HG02943 (cell line): ENCODE measurements around the gene HIVEP1.
"Not testable (repeated sequence)": the region's sequence is repeated elsewhere in the genome, so short reads cannot be mapped to it uniquely, and the experiment has no call there.

Experiments
- ATAC-seq: cut with Tn5 transposase; IDR thresholded peaks from one replicate; pipeline ENCODE4 v1.9.1; 2021; ENCODE audit warnings: mild to moderate bottlenecking, low read depth, moderate library complexity; ENCODE audit not compliant: unreplicated experiment

The HIVEP1 gene

GRCh38 chr6:12174878-12175277 lies 162.8 kb downstream of the HIVEP1 start:
- ATAC-seq = no peak

DNA sequence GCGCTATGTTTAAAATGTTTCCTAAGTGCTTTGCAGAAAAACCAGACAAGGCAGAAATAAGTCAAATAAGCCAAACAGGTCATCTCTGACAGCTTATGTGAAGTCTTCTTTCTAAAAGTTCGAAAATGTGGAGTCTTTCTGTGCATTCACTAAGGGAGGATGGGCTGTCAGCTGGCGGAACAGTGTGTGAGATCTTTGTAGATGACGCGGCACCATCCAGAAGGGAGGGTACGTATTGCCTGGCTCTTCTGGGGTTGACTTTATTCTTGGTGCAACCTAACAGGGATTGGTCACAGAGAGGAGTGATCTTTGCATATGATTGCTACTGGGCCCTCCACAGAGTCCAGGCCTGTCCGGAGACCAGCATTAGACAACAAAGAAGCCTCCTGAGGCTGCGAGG lies 163.5 kb downstream of the HIVEP1 start:
- ATAC-seq = no peak

GRCh38 chr6:12176782-12177181 lies 164.7 kb downstream of the HIVEP1 start:
- ATAC-seq = not testable (repeated sequence)

- no peak for ATAC-seq
Observed at GRCh38 chr6:12178521-12178920, 166.4 kb downstream of the HIVEP1 start.

GRCh38 chr6:12181481-12181880 lies 169.4 kb downstream of the HIVEP1 start:
- ATAC-seq = no peak

DNA sequence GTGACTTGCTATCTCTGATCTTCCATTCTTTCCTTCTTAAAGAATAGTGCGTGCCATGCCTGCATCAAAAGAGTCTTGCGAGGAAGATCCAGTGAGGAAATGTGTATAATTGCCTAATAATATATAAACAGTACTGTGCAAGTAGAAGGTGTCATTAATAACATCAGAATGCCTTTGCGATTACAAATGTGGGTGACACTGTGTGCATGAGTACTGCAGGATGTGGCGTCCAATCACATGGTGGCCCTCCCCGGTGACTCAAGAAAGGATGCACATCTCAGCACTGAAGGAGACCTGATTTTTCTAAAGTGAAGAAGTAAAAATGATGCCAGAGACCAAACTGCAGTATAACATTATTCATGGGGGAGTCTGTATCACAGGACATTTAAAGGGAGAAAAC lies 170.6 kb downstream of the HIVEP1 start:
- ATAC-seq = no peak

DNA sequence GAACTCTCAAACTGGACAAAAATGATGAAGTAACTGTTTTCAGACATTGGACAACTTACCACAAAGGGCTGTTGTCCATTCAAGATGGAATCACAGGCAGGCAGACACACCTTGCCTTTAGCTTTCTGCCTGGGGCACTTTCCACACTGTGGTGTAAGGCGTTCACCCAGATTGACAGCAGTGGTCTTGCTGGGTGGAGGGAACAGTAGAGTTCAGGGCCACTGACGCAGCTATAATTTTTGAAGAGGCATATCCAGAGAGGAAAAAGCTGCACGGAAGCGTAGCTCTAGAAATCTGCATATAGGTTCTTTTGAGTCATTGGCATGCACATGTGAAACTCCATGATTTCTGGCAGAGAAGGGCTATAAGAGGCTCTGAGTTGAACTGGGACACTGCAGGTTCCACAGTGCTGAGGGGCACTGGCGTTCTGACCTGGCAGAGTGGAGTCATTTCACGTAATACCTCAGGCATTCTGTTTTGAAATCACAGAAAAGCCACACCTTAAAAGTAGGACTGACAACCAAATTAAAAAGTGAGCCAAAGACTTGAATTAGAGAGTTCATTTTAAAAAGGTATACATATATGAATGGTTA lies 173.1 kb downstream of the HIVEP1 start:
- no peak for ATAC-seq

DNA sequence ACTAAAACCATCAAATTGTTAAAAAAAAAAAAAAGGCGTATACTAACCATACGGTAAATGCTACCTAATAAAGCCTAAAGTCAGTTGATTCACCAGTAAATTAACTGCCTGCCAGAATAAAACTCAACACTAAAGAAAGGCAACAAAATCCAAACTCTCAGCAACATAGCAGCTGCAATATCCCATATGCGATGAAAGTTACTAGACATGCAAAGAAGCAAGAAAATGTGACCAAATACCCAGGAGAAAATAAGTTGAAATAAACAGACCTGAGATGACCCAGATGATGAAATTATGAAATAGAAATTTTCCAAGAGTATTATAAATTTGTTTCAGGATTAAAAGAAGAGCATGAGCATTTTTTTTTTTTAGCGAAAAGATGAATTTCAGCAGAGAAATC lies 174.4 kb downstream of the HIVEP1 start:
- no peak for ATAC-seq

DNA sequence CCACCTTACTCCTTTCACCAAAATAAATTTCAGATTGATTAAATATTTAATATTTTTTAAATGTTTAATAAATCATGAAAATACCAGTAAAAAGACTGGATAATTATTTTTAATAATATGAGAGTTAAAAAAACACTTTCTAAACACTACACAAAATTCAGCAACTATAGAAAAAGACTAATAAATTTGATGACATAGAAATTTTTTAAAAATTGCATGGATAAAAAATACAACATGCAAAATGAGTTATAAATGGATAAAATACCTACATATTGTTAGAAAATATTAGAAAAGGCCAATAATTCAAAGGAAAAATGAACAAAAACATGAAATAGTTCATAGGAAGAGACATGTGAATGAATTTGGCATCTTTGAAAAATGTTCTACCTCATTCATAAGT lies 177.0 kb downstream of the HIVEP1 start:
- ATAC-seq = no peak

DNA sequence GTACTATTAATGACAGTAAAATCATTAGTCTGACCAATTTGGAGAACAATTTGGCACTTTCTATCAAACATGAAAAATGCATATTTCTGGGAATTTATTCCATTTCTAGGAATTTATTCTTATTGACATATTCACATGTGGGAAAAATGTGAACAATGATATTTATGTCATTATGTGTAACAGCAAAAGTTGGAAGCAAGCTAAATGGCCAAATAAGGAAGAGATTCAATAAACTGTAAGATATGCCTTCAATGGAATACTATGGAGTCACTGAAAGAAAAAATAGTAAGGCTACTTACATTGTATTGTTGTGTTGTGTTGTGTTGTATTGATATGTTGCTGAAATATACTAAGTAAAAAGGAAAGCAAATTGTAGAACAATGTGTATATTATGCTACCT lies 177.5 kb downstream of the HIVEP1 start:
- ATAC-seq = no peak

DNA sequence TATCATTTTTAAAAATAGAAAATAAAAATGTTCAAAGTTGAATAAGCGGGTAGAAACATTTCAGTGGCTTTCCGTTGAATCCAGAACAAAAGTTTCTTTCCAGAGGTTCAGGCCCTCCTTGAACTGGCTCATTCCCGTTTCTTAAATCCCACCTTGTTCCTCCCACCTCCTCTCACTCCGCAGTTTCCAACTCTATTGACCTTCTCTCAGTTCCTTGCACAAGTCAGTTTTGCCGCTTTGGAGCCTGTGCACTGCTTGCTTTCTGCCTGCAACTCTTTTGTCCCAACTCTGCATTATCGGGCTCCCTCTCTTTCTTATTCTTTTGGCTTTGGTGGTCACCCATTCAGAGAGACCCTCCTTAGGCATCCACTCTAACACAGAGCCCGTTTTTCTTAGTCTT lies 178.1 kb downstream of the HIVEP1 start:
- ATAC-seq = no peak

- no peak for ATAC-seq
Observed at GRCh38 chr6:12196326-12196936, 184.3 kb downstream of the HIVEP1 start.

DNA sequence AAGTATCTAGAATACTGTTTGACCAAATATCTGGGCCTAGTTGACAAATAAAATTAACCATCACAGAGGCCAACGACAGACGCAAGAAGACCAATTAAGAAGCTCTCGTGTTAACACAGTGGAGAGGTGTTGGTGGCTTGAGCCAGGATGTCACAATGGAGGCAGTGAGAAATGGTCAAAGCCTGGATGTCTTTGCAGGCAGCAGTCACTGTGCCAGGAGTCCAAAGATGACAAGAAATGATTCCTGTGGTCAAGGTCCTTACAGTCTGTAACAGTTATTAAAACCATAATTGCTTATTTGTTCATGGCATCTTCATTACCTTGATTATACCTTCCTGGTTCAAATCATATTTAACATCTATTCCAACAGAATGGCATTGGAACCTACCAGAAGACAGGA lies 186.7 kb downstream of the HIVEP1 start:
- no peak for ATAC-seq

DNA sequence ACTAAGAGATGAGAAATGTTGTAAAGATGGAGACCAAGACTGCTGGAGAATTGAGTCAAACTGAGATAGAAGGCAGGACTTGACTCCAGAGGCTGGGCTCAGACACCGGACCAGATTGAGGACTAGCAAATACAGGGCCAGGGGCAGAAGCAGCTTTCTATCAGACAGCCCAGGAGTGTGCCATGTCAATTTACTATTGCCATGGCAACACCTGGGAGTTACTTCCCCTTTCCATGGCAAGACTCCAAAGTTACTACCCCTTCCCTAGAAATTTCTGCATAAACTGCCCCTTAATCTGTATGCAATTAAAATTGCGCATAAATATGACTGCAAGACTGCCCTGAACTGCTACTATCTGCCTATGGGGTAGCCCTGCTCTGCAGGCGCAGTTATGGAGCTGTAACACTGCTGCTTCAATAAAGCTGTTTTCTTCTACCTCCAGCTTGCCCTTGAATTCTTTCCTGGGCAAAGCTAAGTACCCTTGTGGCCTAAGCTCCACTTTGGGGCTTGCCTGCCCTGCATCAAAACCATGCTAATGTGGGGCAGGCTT lies 188.0 kb downstream of the HIVEP1 start:
- no peak for ATAC-seq

GRCh38 chr6:12200761-12201160 lies 188.6 kb downstream of the HIVEP1 start:
- ATAC-seq = no peak

- ATAC-seq = no peak
Observed at GRCh38 chr6:12203001-12203400, 190.9 kb downstream of the HIVEP1 start.

DNA sequence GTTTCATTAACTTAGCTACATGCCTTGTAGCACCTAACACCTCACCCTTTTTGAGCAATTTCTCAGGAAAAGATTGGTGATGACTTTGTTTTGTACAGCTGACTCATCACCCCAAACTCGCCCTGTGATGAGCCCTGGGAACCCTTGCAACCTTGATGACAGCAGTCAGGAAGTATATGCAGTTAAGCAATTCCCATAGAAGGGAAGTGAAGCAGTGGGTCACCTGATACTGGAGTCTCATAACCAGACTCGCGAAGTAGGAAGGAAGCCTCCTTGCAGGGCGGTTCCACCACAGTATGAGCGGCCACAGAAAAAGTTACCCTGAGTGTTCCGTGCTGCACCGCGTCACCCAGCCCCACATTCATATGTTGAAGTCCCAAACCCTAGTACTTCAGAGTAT lies 196.1 kb downstream of the HIVEP1 start:
- no peak for ATAC-seq

DNA sequence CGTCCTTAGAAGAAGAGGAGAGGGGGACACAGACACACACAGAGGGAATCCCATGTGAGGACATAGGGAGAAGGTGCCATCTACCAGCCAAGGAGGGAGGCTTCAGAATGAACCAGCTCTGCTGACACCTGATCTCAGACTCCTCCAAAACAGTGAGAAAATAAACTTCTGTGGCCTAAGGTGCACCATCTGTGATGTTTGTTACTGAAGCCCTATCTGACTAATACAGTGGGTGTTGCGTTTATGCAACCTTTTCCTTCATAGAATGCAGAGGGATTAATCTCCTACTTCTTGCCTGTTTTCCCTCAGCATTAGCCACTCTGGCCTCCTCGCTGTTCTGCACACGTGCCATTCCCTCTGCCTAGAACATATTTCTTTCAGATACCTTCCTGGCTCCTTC lies 196.6 kb downstream of the HIVEP1 start:
- ATAC-seq = no peak
